Neural cell (in vitro differentiated cells): ENCODE data around the gene RRAGD. TPM values are rescaled to one million over a fixed set of nuclear protein-coding genes. Genes with fewer than 3 reads are reported as not detected.

Source experiments
- H2AFZ ChIP-seq: fragments of 200-600, 300-800 bp; sonication (generic), shearing (Covaris generic); 2 replicates; pipeline ENCODE4 v1.6.0; 2014; ENCODE audit warnings: low read depth, mild to moderate bottlenecking, antibody characterized with exemption, low read length, moderate library complexity
- H3F3A ChIP-seq: fragments of 200-600 bp; shearing (Covaris generic); 2 replicates; pipeline ENCODE4 v1.6.1; 2016; ENCODE audit warnings: mild to moderate bottlenecking, moderate library complexity, mixed read lengths, antibody characterized with exemption, low read length; ENCODE audit not compliant: insufficient read depth, poor library complexity, severe bottlenecking
- H3K27ac ChIP-seq: fragments of 200-600, 300-800 bp; sonication (generic), shearing (Covaris generic); 2 replicates; pipeline ENCODE4 v1.5.1; 2014; ENCODE audit warnings: mild to moderate bottlenecking, low read length, moderate library complexity
- H3K27me3 ChIP-seq: fragments of 300-800, 200-600 bp; sonication (generic), shearing (Covaris generic); 2 replicates; pipeline ENCODE4 v1.6.0; 2014; ENCODE audit warnings: mild to moderate bottlenecking, low read depth, low read length, moderate library complexity; ENCODE audit not compliant: insufficient read depth
- H3K36me3 ChIP-seq: fragments of 300-800, 200-600 bp; sonication (generic), shearing (Covaris generic); 2 replicates; pipeline ENCODE4 v1.5.1; 2014; ENCODE audit warnings: mild to moderate bottlenecking, antibody characterized with exemption, low read length, moderate library complexity; ENCODE audit not compliant: insufficient read depth
- H3K4me2 ChIP-seq: fragments of 300-800, 200-600 bp; sonication (generic), shearing (Covaris generic); 2 replicates; pipeline ENCODE4 v1.6.0; 2014; ENCODE audit warnings: mild to moderate bottlenecking, low read length
- H3K4me3 ChIP-seq: fragments of 300-800, 200-600 bp; sonication (generic), shearing (Covaris generic); 2 replicates; pipeline ENCODE4 v1.5.1; 2014; ENCODE audit warnings: mild to moderate bottlenecking, low read length, moderate library complexity
- H3K79me2 ChIP-seq: fragments of 200-600 bp; shearing (Covaris generic); replicated peaks from 2 replicates; pipeline ENCODE4 v1.6.0; 2014; ENCODE audit warnings: mild to moderate bottlenecking, low read length, moderate library complexity; ENCODE audit not compliant: insufficient read depth
- H3K9ac ChIP-seq: fragments of 300-800, 200-600 bp; sonication (generic), shearing (Covaris generic); 2 replicates; pipeline ENCODE4 v1.6.1; 2016; ENCODE audit warnings: mild to moderate bottlenecking, low read length, mixed read lengths
- H3K9me2 ChIP-seq: fragments of 200-600 bp; shearing (Covaris generic); 2 replicates; pipeline ENCODE4 v1.6.1; 2016; ENCODE audit warnings: mild to moderate bottlenecking, low read length, mixed read lengths; ENCODE audit not compliant: insufficient read depth
- H3K9me3 ChIP-seq: fragments of 200-600, 300-800 bp; sonication (generic), shearing (Covaris generic); 2 replicates; pipeline ENCODE4 v1.6.1; 2016; ENCODE audit warnings: mild to moderate bottlenecking, mixed run types, low read length, moderate library complexity, mixed read lengths
- H4K20me1 ChIP-seq: fragments of 200-600 bp; shearing (Covaris generic); 2 replicates; pipeline ENCODE4 v1.6.1; 2016; ENCODE audit warnings: mild to moderate bottlenecking, mixed run types; ENCODE audit not compliant: insufficient read depth
- EP300 ChIP-seq: fragments of 450-650 bp; conservative IDR thresholded peaks from 2 replicates; pipeline ENCODE4 v1.6.1; 2014; ENCODE audit warnings: antibody characterized with exemption, mild to moderate bottlenecking, moderate library complexity; ENCODE audit not compliant: poor library complexity, severe bottlenecking
- EZH2 ChIP-seq: fragments of 200-600, 300-800 bp; shearing (Covaris generic), sonication (generic); IDR thresholded peaks from 2 replicates; pipeline ENCODE4 v1.6.1; 2014; ENCODE audit warnings: antibody characterized with exemption, low read length, borderline replicate concordance, mild to moderate bottlenecking; ENCODE audit not compliant: insufficient read depth, poor library complexity, severe bottlenecking
- MXI1 ChIP-seq: fragments of 450-650 bp; conservative IDR thresholded peaks from 2 replicates; pipeline ENCODE4 v1.6.1; 2014; ENCODE audit warnings: antibody characterized with exemption, mild to moderate bottlenecking; ENCODE audit not compliant: poor library complexity, severe bottlenecking
- POLR2AphosphoS5 ChIP-seq: IDR thresholded peaks from 2 replicates; pipeline ENCODE4 v1.6.1; 2012
- RAD21 ChIP-seq: fragments of 450-650 bp; conservative IDR thresholded peaks from 2 replicates; pipeline ENCODE4 v1.6.1; 2014; ENCODE audit warnings: antibody characterized with exemption, mild to moderate bottlenecking, moderate library complexity
- SMC3 ChIP-seq: fragments of 450-650 bp; conservative IDR thresholded peaks from 2 replicates; pipeline ENCODE4 v1.6.1; 2014; ENCODE audit warnings: antibody characterized with exemption, mild to moderate bottlenecking, moderate library complexity; ENCODE audit not compliant: poor library complexity
- TAF1 ChIP-seq: IDR thresholded peaks from 2 replicates; pipeline ENCODE4 v1.6.1; 2012; ENCODE audit warnings: low read depth
- polyA plus RNA-seq: library from polyadenylated mRNA; depleted of rRNA; stranded (reverse); fragments of >200 nt; gene quantifications from 2 replicates; pipeline ENCODE4 v1.2.3, GENCODE V29; 2014
- TF ChIP-seq, protein P1 (sequence below): fragments of 450-650 bp; IDR thresholded peaks from 2 replicates; pipeline ENCODE4 v1.5.1; 2014; ENCODE audit warnings: antibody characterized with exemption, mild to moderate bottlenecking, moderate library complexity; ENCODE audit not compliant: poor library complexity, severe bottlenecking
- TF ChIP-seq, protein P2 (sequence below): IDR thresholded peaks from 2 replicates; pipeline ENCODE4 v1.6.1; 2012; ENCODE audit warnings: borderline replicate concordance

The RRAGD gene
- polyA plus RNA-seq, 1 donor from 2014 or later = 34.1 TPM

DNA sequence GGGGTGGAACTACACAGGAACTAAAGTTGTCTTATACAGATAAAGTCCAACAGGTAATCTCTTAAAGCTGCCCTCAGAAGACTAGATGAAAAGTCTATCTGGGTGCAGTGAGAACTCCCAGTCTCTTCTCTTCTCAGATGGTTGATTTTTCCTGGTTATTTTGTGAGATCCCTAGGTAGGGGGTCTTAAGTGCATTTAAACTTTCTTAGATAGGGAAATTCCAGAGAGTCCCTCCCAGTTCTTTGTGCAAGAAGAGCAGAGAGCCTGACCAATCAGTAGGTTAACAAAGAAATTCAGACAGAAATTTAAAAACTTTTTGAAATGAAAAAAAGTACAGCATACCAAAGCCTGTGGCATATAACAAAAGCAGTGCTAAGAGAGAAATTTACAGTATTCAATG lies 95.0 kb downstream of the RRAGD start:
- no peak for TF ChIP-seq EP300
- TF ChIP-seq, protein P1, sequence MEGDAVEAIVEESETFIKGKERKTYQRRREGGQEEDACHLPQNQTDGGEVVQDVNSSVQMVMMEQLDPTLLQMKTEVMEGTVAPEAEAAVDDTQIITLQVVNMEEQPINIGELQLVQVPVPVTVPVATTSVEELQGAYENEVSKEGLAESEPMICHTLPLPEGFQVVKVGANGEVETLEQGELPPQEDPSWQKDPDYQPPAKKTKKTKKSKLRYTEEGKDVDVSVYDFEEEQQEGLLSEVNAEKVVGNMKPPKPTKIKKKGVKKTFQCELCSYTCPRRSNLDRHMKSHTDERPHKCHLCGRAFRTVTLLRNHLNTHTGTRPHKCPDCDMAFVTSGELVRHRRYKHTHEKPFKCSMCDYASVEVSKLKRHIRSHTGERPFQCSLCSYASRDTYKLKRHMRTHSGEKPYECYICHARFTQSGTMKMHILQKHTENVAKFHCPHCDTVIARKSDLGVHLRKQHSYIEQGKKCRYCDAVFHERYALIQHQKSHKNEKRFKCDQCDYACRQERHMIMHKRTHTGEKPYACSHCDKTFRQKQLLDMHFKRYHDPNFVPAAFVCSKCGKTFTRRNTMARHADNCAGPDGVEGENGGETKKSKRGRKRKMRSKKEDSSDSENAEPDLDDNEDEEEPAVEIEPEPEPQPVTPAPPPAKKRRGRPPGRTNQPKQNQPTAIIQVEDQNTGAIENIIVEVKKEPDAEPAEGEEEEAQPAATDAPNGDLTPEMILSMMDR = no peak
- no peak for TF ChIP-seq SMC3
- no peak for TF ChIP-seq RAD21
- TF ChIP-seq, protein P2, sequence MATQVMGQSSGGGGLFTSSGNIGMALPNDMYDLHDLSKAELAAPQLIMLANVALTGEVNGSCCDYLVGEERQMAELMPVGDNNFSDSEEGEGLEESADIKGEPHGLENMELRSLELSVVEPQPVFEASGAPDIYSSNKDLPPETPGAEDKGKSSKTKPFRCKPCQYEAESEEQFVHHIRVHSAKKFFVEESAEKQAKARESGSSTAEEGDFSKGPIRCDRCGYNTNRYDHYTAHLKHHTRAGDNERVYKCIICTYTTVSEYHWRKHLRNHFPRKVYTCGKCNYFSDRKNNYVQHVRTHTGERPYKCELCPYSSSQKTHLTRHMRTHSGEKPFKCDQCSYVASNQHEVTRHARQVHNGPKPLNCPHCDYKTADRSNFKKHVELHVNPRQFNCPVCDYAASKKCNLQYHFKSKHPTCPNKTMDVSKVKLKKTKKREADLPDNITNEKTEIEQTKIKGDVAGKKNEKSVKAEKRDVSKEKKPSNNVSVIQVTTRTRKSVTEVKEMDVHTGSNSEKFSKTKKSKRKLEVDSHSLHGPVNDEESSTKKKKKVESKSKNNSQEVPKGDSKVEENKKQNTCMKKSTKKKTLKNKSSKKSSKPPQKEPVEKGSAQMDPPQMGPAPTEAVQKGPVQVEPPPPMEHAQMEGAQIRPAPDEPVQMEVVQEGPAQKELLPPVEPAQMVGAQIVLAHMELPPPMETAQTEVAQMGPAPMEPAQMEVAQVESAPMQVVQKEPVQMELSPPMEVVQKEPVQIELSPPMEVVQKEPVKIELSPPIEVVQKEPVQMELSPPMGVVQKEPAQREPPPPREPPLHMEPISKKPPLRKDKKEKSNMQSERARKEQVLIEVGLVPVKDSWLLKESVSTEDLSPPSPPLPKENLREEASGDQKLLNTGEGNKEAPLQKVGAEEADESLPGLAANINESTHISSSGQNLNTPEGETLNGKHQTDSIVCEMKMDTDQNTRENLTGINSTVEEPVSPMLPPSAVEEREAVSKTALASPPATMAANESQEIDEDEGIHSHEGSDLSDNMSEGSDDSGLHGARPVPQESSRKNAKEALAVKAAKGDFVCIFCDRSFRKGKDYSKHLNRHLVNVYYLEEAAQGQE = no peak
- TF ChIP-seq EZH2 = no peak
- no peak for TF ChIP-seq TAF1
- Histone ChIP-seq H3K9ac (no peak overlapping the region), H3K27ac (no peak overlapping the region), H3F3A (no peaks in the 10 kb centered on the region), H2AFZ (no peak overlapping the region), H3K27me3 (no peaks in the 10 kb centered on the region), H4K20me1 (no peaks in the 10 kb centered on the region), H3K4me3 (no peak overlapping the region), H3K79me2 (no peaks in the 10 kb centered on the region), H3K9me3 (no peaks in the 10 kb centered on the region), H3K36me3 (no peaks in the 10 kb centered on the region), H3K9me2 (no peaks in the 10 kb centered on the region), H3K4me2 (no peak overlapping the region)

DNA sequence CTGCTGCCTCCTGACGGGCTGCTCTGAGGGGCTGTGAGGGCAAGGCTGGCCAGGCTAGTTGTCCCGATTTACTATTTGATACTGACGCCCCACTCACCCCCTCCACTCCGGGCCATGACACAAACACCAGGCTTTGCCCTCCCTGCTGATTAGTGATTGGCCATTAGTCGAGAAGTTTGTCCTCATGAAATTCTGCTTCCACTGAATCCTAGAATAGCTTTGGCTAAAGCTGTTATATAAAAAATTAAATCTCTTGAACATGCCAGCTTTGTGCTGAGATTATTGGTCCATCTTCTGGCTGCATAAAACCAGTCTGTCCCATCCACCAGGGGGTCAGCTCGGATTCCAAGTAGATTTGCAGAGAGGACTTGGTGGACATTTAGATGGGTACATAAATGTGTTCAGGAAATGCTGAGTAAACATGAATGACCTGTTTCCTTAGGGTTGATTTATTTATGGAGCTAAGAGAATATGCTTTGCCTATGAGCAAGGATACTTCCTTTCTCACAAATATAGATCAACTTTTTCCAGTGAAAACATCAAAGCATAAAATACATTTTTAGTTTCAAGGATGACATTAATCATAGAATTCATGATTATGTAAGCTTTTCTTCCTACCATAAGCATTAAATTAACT lies 96.7 kb downstream of the RRAGD start, which contains the start of gene GABRR2:
TSS of gene GABRR2 (minus strand) at position 51 of the 637 bp plus-strand sequence. CDS start 134 bp downstream, outside the sequence.
- no peaks in the 10 kb centered on the region for H3K79me2 ChIP-seq
- H3K27me3 ChIP-seq = no peaks in the 10 kb centered on the region
- H2AFZ ChIP-seq = no peak within 1 kb of the TSS
- no peak for TF ChIP-seq RAD21
- TF ChIP-seq, protein P2 = no peak
- TF ChIP-seq EZH2 = no peak
- TF ChIP-seq, protein P1 = no peak
- no peak for TF ChIP-seq POLR2AphosphoS5
- TF ChIP-seq EP300 = no peak
- no peak for TF ChIP-seq TAF1
- TF ChIP-seq MXI1 = no peak
- TF ChIP-seq SMC3 = no peak
- H3K27ac ChIP-seq = no peak within 1 kb of the TSS
- H4K20me1 ChIP-seq = no peaks in the 10 kb centered on the region
- no peaks in the 10 kb centered on the region for H3K9me2 ChIP-seq
- no peaks in the 10 kb centered on the region for H3K9me3 ChIP-seq
- no peak within 1 kb of the TSS for H3K4me3 ChIP-seq
- H3K4me2 ChIP-seq = no peak within 1 kb of the TSS
- H3K9ac ChIP-seq = no peak within 1 kb of the TSS
- H3K36me3 ChIP-seq = no peaks in the 10 kb centered on the region
- no peaks in the 10 kb centered on the region for H3F3A ChIP-seq
